K562 (cell line): Measurements from ENCODE around the gene APLNR. TPM values are rescaled to one million over a fixed set of nuclear protein-coding genes. Genes with fewer than 3 reads are reported as not detected.

Source experiments
- ZNF143 ChIP-seq: sonication (generic); formaldehyde crosslinking; IDR thresholded peaks from 2 replicates; pipeline ENCODE4 v1.9.0; 2022; ENCODE audit warnings: mild to moderate bottlenecking, missing genetic modification reagents
- polyA plus RNA-seq, 8 experiments: library from polyadenylated mRNA; depleted of rRNA in 4 of 8; stranded (reverse) in 5 of 8; unstranded in 3 of 8; fragments of >200 nt; fragmentation: Nextera tagmentation in 2 of 8; fragmentation: Illumina TruSeq in 1 of 8; extraction: Ambion mirVana in 2 of 8; extraction: Trizol in 1 of 8; gene quantifications; 2 replicates each; pipeline versions ENCODE4 v1.2.1 to v1.2.3, GENCODE V29; 2011 to 2014; ENCODE audit warnings: inconsistent platforms in 1 of 8, missing spikeins in 1 of 8
- total RNA-seq, 7 experiments: library from RNA; depleted of rRNA in 6 of 7; stranded (reverse); fragments of >200 nt in 6 of 7; fragmentation: Illumina TruSeq in 2 of 7; extraction: Trizol in 2 of 7; gene quantifications; 2 replicates each; pipeline versions ENCODE4 v1.2.1 to v1.2.3, GENCODE V29; 2011 to 2021; ENCODE audit warnings: low replicate concordance in 1 of 7
- TF ChIP-seq, protein P1 (sequence below), 2 experiments: fragments of 450-650 bp; formaldehyde crosslinking in 1 of 2; IDR thresholded peaks; 2 replicates each; pipeline versions ENCODE4 v1.4.0 to v1.6.1; 2014 to 2020; ENCODE audit warnings: mild to moderate bottlenecking in 2 of 2, borderline replicate concordance in 1 of 2, low read depth in 1 of 2

APLNR gene
- total and polyA plus RNA-seq, 9 of the 15 experiments (the other 6 are each of a cell fraction or from before 2014, with no cell fraction given): 0.15 to 2.0 (median 0.65) TPM

DNA sequence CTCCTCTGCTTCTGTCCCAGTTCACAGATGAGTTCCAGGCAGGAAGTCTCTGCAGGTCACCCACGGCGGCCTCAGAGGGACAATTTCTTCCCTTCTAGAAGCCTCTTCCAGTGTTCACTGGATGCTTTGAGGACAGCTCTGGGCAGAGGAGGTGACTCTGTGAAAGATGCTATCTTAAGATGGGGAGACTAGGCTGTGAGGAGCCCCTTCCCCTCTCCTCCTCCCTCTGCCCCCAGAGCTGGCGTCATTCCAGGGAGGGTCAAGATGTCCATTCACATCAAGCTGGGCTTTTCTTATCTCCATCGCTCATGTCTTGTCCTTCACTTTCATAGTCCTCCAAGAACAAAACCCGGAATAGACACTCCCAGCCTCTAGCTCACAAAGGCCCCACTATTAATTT lies 3.3 kb downstream of the APLNR start (continued):
- TF ChIP-seq, protein P1, sequence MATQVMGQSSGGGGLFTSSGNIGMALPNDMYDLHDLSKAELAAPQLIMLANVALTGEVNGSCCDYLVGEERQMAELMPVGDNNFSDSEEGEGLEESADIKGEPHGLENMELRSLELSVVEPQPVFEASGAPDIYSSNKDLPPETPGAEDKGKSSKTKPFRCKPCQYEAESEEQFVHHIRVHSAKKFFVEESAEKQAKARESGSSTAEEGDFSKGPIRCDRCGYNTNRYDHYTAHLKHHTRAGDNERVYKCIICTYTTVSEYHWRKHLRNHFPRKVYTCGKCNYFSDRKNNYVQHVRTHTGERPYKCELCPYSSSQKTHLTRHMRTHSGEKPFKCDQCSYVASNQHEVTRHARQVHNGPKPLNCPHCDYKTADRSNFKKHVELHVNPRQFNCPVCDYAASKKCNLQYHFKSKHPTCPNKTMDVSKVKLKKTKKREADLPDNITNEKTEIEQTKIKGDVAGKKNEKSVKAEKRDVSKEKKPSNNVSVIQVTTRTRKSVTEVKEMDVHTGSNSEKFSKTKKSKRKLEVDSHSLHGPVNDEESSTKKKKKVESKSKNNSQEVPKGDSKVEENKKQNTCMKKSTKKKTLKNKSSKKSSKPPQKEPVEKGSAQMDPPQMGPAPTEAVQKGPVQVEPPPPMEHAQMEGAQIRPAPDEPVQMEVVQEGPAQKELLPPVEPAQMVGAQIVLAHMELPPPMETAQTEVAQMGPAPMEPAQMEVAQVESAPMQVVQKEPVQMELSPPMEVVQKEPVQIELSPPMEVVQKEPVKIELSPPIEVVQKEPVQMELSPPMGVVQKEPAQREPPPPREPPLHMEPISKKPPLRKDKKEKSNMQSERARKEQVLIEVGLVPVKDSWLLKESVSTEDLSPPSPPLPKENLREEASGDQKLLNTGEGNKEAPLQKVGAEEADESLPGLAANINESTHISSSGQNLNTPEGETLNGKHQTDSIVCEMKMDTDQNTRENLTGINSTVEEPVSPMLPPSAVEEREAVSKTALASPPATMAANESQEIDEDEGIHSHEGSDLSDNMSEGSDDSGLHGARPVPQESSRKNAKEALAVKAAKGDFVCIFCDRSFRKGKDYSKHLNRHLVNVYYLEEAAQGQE (IDR thresholded peaks at IDR 0.05; ENCODE audit: borderline replicate concordance): no peak
- TF ChIP-seq, protein P1 (CRISPR knock-in tag; IDR thresholded peaks at IDR 0.05; ENCODE audit: low read depth): no peak
- TF ChIP-seq ZNF143: no peak
- TF ChIP-seq, all 486 proteins: peak for 3
